ENCODE measurements around the gene ROBO2.
A peak's percentile ranks its signal among the peaks of the same experiment; 100 is the strongest.

ROBO2 gene

DNA sequence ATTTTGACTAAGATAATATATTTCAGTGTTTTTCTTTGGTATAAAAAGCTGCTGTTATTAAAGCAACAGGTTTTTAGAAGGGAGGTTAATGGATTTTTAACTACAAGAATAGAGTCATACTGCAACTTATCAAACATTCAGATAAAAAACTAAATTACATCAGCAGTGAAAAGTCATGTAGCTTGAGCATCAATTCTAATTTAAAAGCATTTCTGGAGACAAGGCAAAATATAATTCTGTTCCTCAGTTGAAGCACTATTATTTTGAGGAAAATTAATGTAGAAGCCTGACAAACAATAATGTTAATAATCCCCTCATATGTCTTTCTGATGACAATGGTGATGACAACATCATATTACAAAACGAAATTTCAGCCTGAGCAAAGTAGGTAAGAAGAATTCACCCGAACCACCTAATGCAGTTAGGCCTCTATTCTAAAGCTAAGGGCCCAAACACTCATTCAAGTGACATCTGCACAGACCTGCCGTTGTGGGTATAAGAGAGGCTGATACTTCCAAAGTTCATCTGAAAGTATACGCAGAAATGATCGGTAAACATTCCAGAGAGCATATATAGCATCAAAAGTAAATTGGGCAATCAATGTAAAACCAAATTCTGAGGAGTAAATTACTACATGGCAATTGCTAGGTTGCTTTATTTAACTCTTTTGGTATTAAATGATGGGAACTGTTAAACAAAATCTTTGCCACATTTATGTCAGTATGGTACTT lies 12.8 kb upstream of the ROBO2 start:
- no peak overlapping the region for H3K9ac ChIP-seq
- H3K79me2 ChIP-seq (ENCODE audit: insufficient read depth, low read depth) = no peaks in the 10 kb centered on the region
- H3K4me3 ChIP-seq (IDR thresholded peaks at IDR 0.05; ENCODE audit: insufficient read depth, low read depth, low read length) = no peak overlapping the region
- no peak for TF ChIP-seq CTCF (conservative IDR thresholded peaks at IDR 0.05; ENCODE audit: low read depth, low read length)
- H3K27me3 ChIP-seq (ENCODE audit: insufficient read depth, low read depth) = no peaks in the 10 kb centered on the region
- H2AFZ ChIP-seq (ENCODE audit: low read depth) = no peak overlapping the region
- H3K27ac ChIP-seq = no peak overlapping the region
- no peaks in the 10 kb centered on the region for H3K4me1 ChIP-seq (ENCODE audit: low read depth, poor library complexity, severe bottlenecking)
- no peaks in the 10 kb centered on the region for H3K36me3 ChIP-seq (ENCODE audit: insufficient read depth)
- H3K4me2 ChIP-seq = no peak overlapping the region
- H4K20me1 ChIP-seq (ENCODE audit: insufficient read depth) = no peaks in the 10 kb centered on the region

GRCh38 chr3:77028005-77028404 lies 11.9 kb upstream of the ROBO2 start:
- Histone ChIP-seq H3K27ac (no peak overlapping the region), H2AFZ (ENCODE audit: low read depth) (no peak overlapping the region), H3K27me3 (ENCODE audit: insufficient read depth, low read depth) (no peaks in the 10 kb centered on the region), H3K4me3 (IDR thresholded peaks at IDR 0.05; ENCODE audit: insufficient read depth, low read depth, low read length) (no peak overlapping the region), H3K4me1 (ENCODE audit: low read depth, poor library complexity, severe bottlenecking) (no peaks in the 10 kb centered on the region), H3K4me2 (no peak overlapping the region), H4K20me1 (ENCODE audit: insufficient read depth) (no peaks in the 10 kb centered on the region), H3K36me3 (ENCODE audit: insufficient read depth) (no peaks in the 10 kb centered on the region), H3K79me2 (ENCODE audit: insufficient read depth, low read depth) (no peaks in the 10 kb centered on the region), H3K9ac (no peak overlapping the region)
- TF ChIP-seq CTCF (conservative IDR thresholded peaks at IDR 0.05; ENCODE audit: low read depth, low read length) = no peak

DNA sequence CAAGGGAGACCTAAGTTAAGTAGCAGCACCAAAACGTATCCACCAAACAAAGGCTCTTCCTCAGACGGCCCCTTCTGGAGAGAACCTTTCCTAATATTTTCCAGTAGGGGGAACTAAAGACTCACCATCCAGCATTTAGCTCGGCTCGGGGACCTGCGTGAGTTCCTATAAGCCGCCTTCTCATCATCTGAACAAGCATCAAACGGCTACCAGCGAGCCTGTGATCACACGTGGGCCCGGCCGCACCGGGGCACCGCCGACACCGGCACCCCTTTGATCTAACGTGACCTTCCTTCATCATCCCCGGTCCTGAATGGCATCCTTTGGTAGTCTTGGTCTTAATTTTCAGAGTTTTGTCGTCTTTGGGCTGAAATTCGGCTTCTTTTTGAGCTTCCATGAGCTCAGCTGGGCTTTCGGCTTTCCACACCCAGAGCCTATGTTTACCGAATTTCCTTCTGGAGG lies 1.4 kb upstream of the ROBO2 start:
- Histone ChIP-seq H3K27ac (no peak overlapping the region), H3K4me3 (IDR thresholded peaks at IDR 0.05; ENCODE audit: insufficient read depth, low read depth, low read length) (peak overlapping the region; percentile 75), H3K36me3 (ENCODE audit: insufficient read depth) (no peaks in the 10 kb centered on the region), H3K9ac (no peak overlapping the region), H2AFZ (ENCODE audit: low read depth) (peak overlapping the region; percentile 80), H3K79me2 (ENCODE audit: insufficient read depth, low read depth) (no peaks in the 10 kb centered on the region), H3K4me1 (ENCODE audit: low read depth, poor library complexity, severe bottlenecking) (no peaks in the 10 kb centered on the region), H4K20me1 (ENCODE audit: insufficient read depth) (no peaks in the 10 kb centered on the region), H3K4me2 (peak overlapping the region; percentile 73), H3K27me3 (ENCODE audit: insufficient read depth, low read depth) (no peaks in the 10 kb centered on the region)
- peak; percentile 48 for TF ChIP-seq CTCF (conservative IDR thresholded peaks at IDR 0.05; ENCODE audit: low read depth, low read length)

DNA sequence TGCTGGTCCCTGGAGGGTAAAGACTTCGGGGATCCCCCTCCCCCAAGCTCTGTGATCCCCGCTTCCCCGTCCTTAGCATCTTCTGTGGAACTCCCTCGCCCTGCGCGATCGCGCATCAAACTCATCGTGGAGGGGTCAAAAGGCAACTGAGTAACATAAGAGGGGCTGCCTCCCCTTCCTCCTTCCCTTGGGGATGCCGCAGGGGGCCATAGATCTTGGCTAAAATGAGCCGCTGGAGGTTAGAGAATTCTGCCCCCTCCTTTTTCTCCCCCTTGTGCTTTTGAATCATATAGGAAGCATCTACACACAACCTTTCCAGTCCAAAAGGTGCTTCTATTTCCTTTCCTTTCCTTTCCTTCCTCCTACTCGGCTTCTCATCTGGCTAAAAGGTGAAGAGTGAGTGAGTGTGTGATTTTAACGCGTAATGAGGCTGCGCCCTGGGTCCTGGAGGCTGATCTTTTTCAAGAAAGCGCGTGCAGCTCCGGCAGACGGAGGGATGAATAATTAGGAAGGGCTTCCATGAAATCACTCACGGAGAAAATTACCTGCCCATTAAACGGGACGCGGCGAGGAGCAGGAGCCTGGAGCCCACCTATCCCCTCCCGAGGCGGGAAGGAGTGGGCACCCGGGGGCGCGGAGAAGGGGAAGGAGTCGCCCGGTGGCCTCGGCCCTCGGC lies 831 bp upstream of the ROBO2 start:
- Histone ChIP-seq H3K27ac (no peak overlapping the region), H4K20me1 (ENCODE audit: insufficient read depth) (no peaks in the 10 kb centered on the region), H3K79me2 (ENCODE audit: insufficient read depth, low read depth) (no peaks in the 10 kb centered on the region), H3K4me3 (IDR thresholded peaks at IDR 0.05; ENCODE audit: insufficient read depth, low read depth, low read length) (peak overlapping the region; percentile 75), H3K4me1 (ENCODE audit: low read depth, poor library complexity, severe bottlenecking) (no peaks in the 10 kb centered on the region), H3K4me2 (peak overlapping the region; percentile 73), H2AFZ (ENCODE audit: low read depth) (peak overlapping the region; percentile 80), H3K27me3 (ENCODE audit: insufficient read depth, low read depth) (no peaks in the 10 kb centered on the region), H3K9ac (no peak overlapping the region), H3K36me3 (ENCODE audit: insufficient read depth) (no peaks in the 10 kb centered on the region)
- TF ChIP-seq CTCF (conservative IDR thresholded peaks at IDR 0.05; ENCODE audit: low read depth, low read length) = no peak
